B cell (primary cell): Measurements from ENCODE around the gene DHRS12. TPM values are rescaled to one million over a fixed set of nuclear protein-coding genes. Genes with fewer than 3 reads are reported as not detected.

Source experiments
- ATAC-seq: fragments of 200-7000 bp; cut with Tn5 transposase; one replicate; pipeline ENCODE4 v1.10.0; 2021; ENCODE audit warnings: low read depth, mild to moderate bottlenecking, moderate number of reproducible peaks, moderate library complexity
- CTCF ChIA-PET: fragments of 350-600 bp; sonication (Branson Sonifier 250); formaldehyde crosslinking; loops from one replicate; lab custom pipeline; 2021; ENCODE audit warnings: antibody characterized with exemption, inconsistent platforms; lab: Charles Lee
- POLR2A ChIA-PET: fragments of 350-600 bp; sonication (Branson Sonifier 250); formaldehyde crosslinking; loops from one replicate; lab custom pipeline; 2021; ENCODE audit warnings: antibody characterized with exemption; lab: Charles Lee
- DNase-seq: peaks from one replicate; pipeline ENCODE4 v3.0.0; 2013
- H2AFZ ChIP-seq: 2 replicates; pipeline ENCODE4 v1.6.1; 2012; ENCODE audit warnings: mild to moderate bottlenecking, low read depth, low read length; ENCODE audit not compliant: insufficient read depth, poor library complexity, severe bottlenecking
- H3K27ac ChIP-seq, 2 donors: 1 replicate in 1 of 2; 2 replicates in 1 of 2; pipeline ENCODE4 v1.5.1; 2012 to 2013; ENCODE audit warnings: low read length in 2 of 2, mild to moderate bottlenecking in 2 of 2, moderate library complexity in 1 of 2
- H3K27me3 ChIP-seq, 4 experiments: fragments of 200-600 bp in 1 of 4; sonication (generic) in 1 of 4; replicated peaks in 1 of 4; 1 replicate in 2 of 4; 2 replicates in 2 of 4; pipeline versions ENCODE4 v1.6.1 to v1.7.0; 2013 to 2016; ENCODE audit warnings: low read length in 3 of 4, mild to moderate bottlenecking in 2 of 4, mixed read lengths in 1 of 4, moderate library complexity in 1 of 4; ENCODE audit not compliant: insufficient read depth in 4 of 4, control insufficient read depth in 3 of 4; ENCODE audit errors: control extremely low read depth in 1 of 4
- H3K36me3 ChIP-seq, 2 experiments: replicated peaks in 1 of 2; 1 replicate in 1 of 2; 2 replicates in 1 of 2; pipeline versions ENCODE4 v1.6.1 to v1.7.1; 2013; ENCODE audit warnings: low read length in 1 of 2; ENCODE audit not compliant: insufficient read depth in 2 of 2, control insufficient read depth in 1 of 2; ENCODE audit errors: control extremely low read depth in 1 of 2, extremely low read depth in 1 of 2
- H3K4me1 ChIP-seq, 2 donors: fragments of 200-600 bp in 1 of 2; sonication (generic) in 1 of 2; 1 replicate in 1 of 2; 2 replicates in 1 of 2; pipeline versions ENCODE4 v1.5.1 to v1.6.1; 2013 to 2017; ENCODE audit warnings: low read length in 2 of 2; ENCODE audit not compliant: control insufficient read depth in 2 of 2, insufficient read depth in 2 of 2
- H3K4me2 ChIP-seq: replicated peaks from 2 replicates; pipeline ENCODE3; 2012; ENCODE audit warnings: mild to moderate bottlenecking, low read depth, low read length; ENCODE audit not compliant: poor library complexity, severe bottlenecking
- H3K4me3 ChIP-seq, 5 experiments: fragments of 200-600 bp in 1 of 5; sonication (generic) in 1 of 5; 1 replicate in 3 of 5; 2 replicates in 2 of 5; pipeline versions ENCODE4 v1.5.1 to v1.7.0; 2011 to 2016; ENCODE audit warnings: low read length in 4 of 5, mild to moderate bottlenecking in 4 of 5, low read depth in 2 of 5, control low read depth in 1 of 5, moderate library complexity in 1 of 5; ENCODE audit not compliant: insufficient read depth in 1 of 5; ENCODE audit errors: control extremely low read depth in 1 of 5, extremely low read depth in 1 of 5
- H3K79me2 ChIP-seq: fragments of 200-600 bp; sonication (generic); one replicate; pipeline ENCODE4 v1.6.0; 2016; ENCODE audit warnings: low read length; ENCODE audit not compliant: control insufficient read depth, insufficient read depth
- H3K9ac ChIP-seq: fragments of 200-600 bp; sonication (generic); 2 replicates; pipeline ENCODE4 v1.6.1; 2017; ENCODE audit warnings: mild to moderate bottlenecking, low read length, moderate library complexity
- H3K9me3 ChIP-seq, 3 donors: one replicate each; pipeline versions ENCODE4 v1.6.1 to v1.7.1; 2013; ENCODE audit warnings: low read length in 2 of 3; ENCODE audit not compliant: control insufficient read depth in 2 of 3, insufficient read depth in 1 of 3; ENCODE audit errors: control extremely low read depth in 1 of 3
- H4K20me1 ChIP-seq: 2 replicates; pipeline ENCODE4 v1.6.0; 2012; ENCODE audit warnings: mild to moderate bottlenecking, low read length; ENCODE audit not compliant: insufficient read depth, control insufficient read depth, poor library complexity, severe bottlenecking
- H3K27ac Mint-ChIP-seq: one replicate; pipeline ENCODE4 v1.8.0; 2021; ENCODE audit warnings: mixed read lengths
- H3K27me3 Mint-ChIP-seq: one replicate; pipeline ENCODE4 v1.8.0; 2021; ENCODE audit warnings: mixed read lengths
- H3K4me1 Mint-ChIP-seq: one replicate; pipeline ENCODE4 v1.8.0; 2021; ENCODE audit warnings: mixed read lengths
- H3K4me3 Mint-ChIP-seq: one replicate; pipeline ENCODE4 v1.8.0; 2021; ENCODE audit warnings: mixed read lengths
- H3K9me3 Mint-ChIP-seq: one replicate; pipeline ENCODE4 v1.8.0; 2022; ENCODE audit warnings: mixed read lengths; ENCODE audit not compliant: insufficient read depth
- CTCF ChIP-seq: fragments of 200-600 bp; IDR thresholded peaks from one replicate; pipeline ENCODE4 v1.8.0; 2022; ENCODE audit warnings: antibody characterized with exemption, mild to moderate bottlenecking
- EZH2 ChIP-seq: IDR thresholded peaks from 2 replicates; pipeline ENCODE4 v1.6.1; 2012; ENCODE audit warnings: borderline replicate concordance, low read depth, mild to moderate bottlenecking, moderate library complexity, low read length; ENCODE audit not compliant: insufficient read depth, poor library complexity, severe bottlenecking
- WGBS: methylation state at CpG from one replicate; pipeline ENCODE4 v1.1.5; 2013; ENCODE audit warnings: missing lambda C conversion rate; ENCODE audit not compliant: insufficient coverage; 5-methylcytosine and 5-hydroxymethylcytosine counted together
- intact Hi-C: fragments of 100-400 bp; cut with micrococcal nuclease; formaldehyde crosslinking; loops from one replicate; pipeline ENCODE4 v1.10.0; 2022
- polyA plus RNA-seq: library from polyadenylated mRNA; depleted of rRNA; stranded (reverse); fragments of >200 nt; gene quantifications from 2 replicates; pipeline ENCODE4 v1.2.3, GENCODE V29; 2012
- total RNA-seq, 2 donors: library from RNA; stranded (reverse); fragments of 120-200 nt in 1 of 2; gene quantifications; 1 replicate in 1 of 2; 2 replicates in 1 of 2; pipeline versions ENCODE4 v1.2.3 to v1.2.4, GENCODE V29; 2013 to 2022

DHRS12 gene
- total and polyA plus RNA-seq, 2 donors (not counting 1 experiment from before 2014, with no cell fraction given), result 12.0 to 23.2 TPM

- Histone ChIP-seq H3K4me1 (no peaks in the 10 kb centered on the region), H2AFZ (no peak overlapping the region), H3K9ac (no peak overlapping the region), H3K79me2 (no peaks in the 10 kb centered on the region), H4K20me1 (no peaks in the 10 kb centered on the region), H3K27ac (no peak overlapping the region), H3K4me3 (no peak overlapping the region), H3K4me2 (no peak overlapping the region), H3K36me3 (peaks cover 12 to 72% of the 10 kb centered on the region in 2 experiments), H3K9me3 (no peaks in the 10 kb centered on the region), H3K27me3 (no peaks in the 10 kb centered on the region)
- Mint-ChIP-seq H3K9me3 (no peaks in the 10 kb centered on the region), H3K4me1 (no peaks in the 10 kb centered on the region), H3K27me3 (no peaks in the 10 kb centered on the region), H3K27ac (no peak overlapping the region), H3K4me3 (no peak overlapping the region)
- ChIA-PET POLR2A (no interaction called here), CTCF (interaction anchor here (1.1 to 1.4 kb wide), 3 partner anchors 16 to 322 kb away, joined by 3 to 5 read pairs (median 3); no protein-coding TSS in a partner anchor)
- no CpG with 5 or more reads among the region's 2 CpGs for WGBS
- no peak for ATAC-seq
- TF ChIP-seq CTCF, result no peak
- TF ChIP-seq EZH2, result no peak
- intact Hi-C loops, result no loop called here
- no peak for DNase-seq
These were observed 47.3 kb downstream of the DHRS12 start for GRCh38 chr13:51756651-51757050.

GRCh38 chr13:51747438-51748434 lies 56.2 kb downstream of the DHRS12 start:
- H3K4me1 ChIP-seq, result no peaks in the 10 kb centered on the region
- Mint-ChIP-seq H3K4me1 (no peaks in the 10 kb centered on the region), H3K27ac (no peak overlapping the region), H3K27me3 (no peaks in the 10 kb centered on the region), H3K4me3 (no peak overlapping the region), H3K9me3 (peaks cover 7% of the 10 kb centered on the region)
- ATAC-seq (no peak), DNase-seq (no peak)
- H2AFZ ChIP-seq, result no peak overlapping the region
- H3K36me3 ChIP-seq, result peaks cover 18 to 48% of the 10 kb centered on the region in 2 experiments
- no peaks in the 10 kb centered on the region for H4K20me1 ChIP-seq
- H3K9me3 ChIP-seq, result peaks cover 10 to 19% (median 14%) of the 10 kb centered on the region in 3 donors
- intact Hi-C loops, result no loop called here
- H3K27ac ChIP-seq, result no peak overlapping the region
- no peak overlapping the region for H3K4me3 ChIP-seq
- no peak overlapping the region for H3K4me2 ChIP-seq
- CTCF ChIA-PET, result interaction anchor here (0.9 kb wide), 1 partner anchor 19 kb away, joined by 3 read pairs; no protein-coding TSS in a partner anchor
- 98% methylated on average over 5 of the region's 9 CpGs for WGBS
- H3K9ac ChIP-seq, result no peak overlapping the region
- no peaks in the 10 kb centered on the region for H3K27me3 ChIP-seq
- POLR2A ChIA-PET, result no interaction called here
- TF ChIP-seq EZH2 (no peak), CTCF (no peak)
- H3K79me2 ChIP-seq, result no peaks in the 10 kb centered on the region
